ENCODE data around the gene MTERF2. TPM values are rescaled to one million over a fixed set of nuclear protein-coding genes. Genes with fewer than 3 reads are reported as not detected.
A peak's percentile ranks its signal among the peaks of the same experiment; 100 is the strongest.

MTERF2 gene
- total and polyA plus RNA-seq, 4 donors = 4.8 to 41.4 (median 14.1) TPM

GRCh38 chr12:106954462-106955376 is 32.2 kb downstream of the MTERF2 start:
- WGBS, 2 donors = 42 to 59% methylated on average over 36 of the region's 36 CpGs
- H3K4me3 ChIP-seq = peak overlapping the region; percentile 98
- no peak for TF ChIP-seq CTCF (IDR thresholded peaks at IDR 0.05; ENCODE audit: control extremely low read depth, extremely low read depth)
- H3K36me3 ChIP-seq (ENCODE audit: control insufficient read depth in 4 of 4, insufficient read depth in 4 of 4, low read length in 4 of 4) = peaks cover 0 to 3% (median 0%) of the 10 kb centered on the region in 4 donors
- H3K27ac ChIP-seq (ENCODE audit: low read depth in 1 of 2, low read length in 1 of 2) = peak overlapping the region; percentile 99 to 100
- no peaks in the 10 kb centered on the region for H3K9me3 ChIP-seq (ENCODE audit: control insufficient read depth in 4 of 4, insufficient read depth in 3 of 4, low read length in 3 of 4)
- peak overlapping the region; percentile 70 to 76 for H3K9ac ChIP-seq (ENCODE audit: insufficient read depth in 1 of 2, low read length in 2 of 2)
- DNase-seq = peak in 1 of 3 donors; percentile 19
- H3K4me1 ChIP-seq (ENCODE audit: control insufficient read depth in 5 of 5, insufficient read depth in 5 of 5, low read length in 5 of 5) = peaks cover 0 to 25% (median 5%) of the 10 kb centered on the region in 5 donors
- H3K27me3 ChIP-seq (ENCODE audit: control insufficient read depth in 3 of 3, insufficient read depth in 3 of 3, low read length in 2 of 3) = no peaks in the 10 kb centered on the region
- ATAC-seq (ENCODE audit: insufficient read depth, low FRiP score) = no peak

GRCh38 chr12:106953352-106954250 is 33.3 kb downstream of the MTERF2 start:
- no peak overlapping the region for H3K27ac ChIP-seq (ENCODE audit: low read depth in 1 of 2, low read length in 1 of 2)

GRCh38 chr12:106950591-106950990 is 36.4 kb downstream of the MTERF2 start:
- H3K9ac ChIP-seq (ENCODE audit: insufficient read depth in 1 of 2, low read length in 2 of 2) = no peak overlapping the region
- no peak overlapping the region for H3K4me3 ChIP-seq

More at GRCh38 chr12:106953352-106954250, 33.3 kb downstream of the MTERF2 start:
- no peak for DNase-seq
- H3K4me3 ChIP-seq = no peak overlapping the region
- H3K27me3 ChIP-seq (ENCODE audit: control insufficient read depth in 3 of 3, insufficient read depth in 3 of 3, low read length in 2 of 3) = no peaks in the 10 kb centered on the region
- no peak for TF ChIP-seq CTCF (IDR thresholded peaks at IDR 0.05; ENCODE audit: control extremely low read depth, extremely low read depth)
- 78 to 89% methylated on average over 12 of the region's 12 CpGs for WGBS, 2 donors
- peaks cover 0 to 23% (median 2%) of the 10 kb centered on the region in 5 donors for H3K4me1 ChIP-seq (ENCODE audit: control insufficient read depth in 5 of 5, insufficient read depth in 5 of 5, low read length in 5 of 5)
- no peak for ATAC-seq (ENCODE audit: insufficient read depth, low FRiP score)
- no peaks in the 10 kb centered on the region for H3K9me3 ChIP-seq (ENCODE audit: control insufficient read depth in 4 of 4, insufficient read depth in 3 of 4, low read length in 3 of 4)
- no peak overlapping the region for H3K9ac ChIP-seq (ENCODE audit: insufficient read depth in 1 of 2, low read length in 2 of 2)
- H3K36me3 ChIP-seq (ENCODE audit: control insufficient read depth in 4 of 4, insufficient read depth in 4 of 4, low read length in 4 of 4) = no peaks in the 10 kb centered on the region

More at GRCh38 chr12:106950591-106950990, 36.4 kb downstream of the MTERF2 start:
- Histone ChIP-seq H3K4me1 (ENCODE audit: control insufficient read depth in 5 of 5, insufficient read depth in 5 of 5, low read length in 5 of 5) (peaks cover 0 to 9% (median 0%) of the 10 kb centered on the region in 5 donors), H3K36me3 (ENCODE audit: control insufficient read depth in 4 of 4, insufficient read depth in 4 of 4, low read length in 4 of 4) (no peaks in the 10 kb centered on the region), H3K27ac (ENCODE audit: low read depth in 1 of 2, low read length in 1 of 2) (no peak overlapping the region), H3K9me3 (ENCODE audit: control insufficient read depth in 4 of 4, insufficient read depth in 3 of 4, low read length in 3 of 4) (no peaks in the 10 kb centered on the region), H3K27me3 (ENCODE audit: control insufficient read depth in 3 of 3, insufficient read depth in 3 of 3, low read length in 2 of 3) (no peaks in the 10 kb centered on the region)
- no peak for TF ChIP-seq CTCF (IDR thresholded peaks at IDR 0.05; ENCODE audit: control extremely low read depth, extremely low read depth)
- 96 to 97% methylated on average over 5 of the region's 5 CpGs for WGBS, 2 donors
- DNase-seq (no peak), ATAC-seq (ENCODE audit: insufficient read depth, low FRiP score) (no peak)
